ENCODE results near the gene TIMM44.
A peak's percentile ranks its signal among the peaks of the same experiment; 100 is the strongest.

TIMM44 gene, protein sequence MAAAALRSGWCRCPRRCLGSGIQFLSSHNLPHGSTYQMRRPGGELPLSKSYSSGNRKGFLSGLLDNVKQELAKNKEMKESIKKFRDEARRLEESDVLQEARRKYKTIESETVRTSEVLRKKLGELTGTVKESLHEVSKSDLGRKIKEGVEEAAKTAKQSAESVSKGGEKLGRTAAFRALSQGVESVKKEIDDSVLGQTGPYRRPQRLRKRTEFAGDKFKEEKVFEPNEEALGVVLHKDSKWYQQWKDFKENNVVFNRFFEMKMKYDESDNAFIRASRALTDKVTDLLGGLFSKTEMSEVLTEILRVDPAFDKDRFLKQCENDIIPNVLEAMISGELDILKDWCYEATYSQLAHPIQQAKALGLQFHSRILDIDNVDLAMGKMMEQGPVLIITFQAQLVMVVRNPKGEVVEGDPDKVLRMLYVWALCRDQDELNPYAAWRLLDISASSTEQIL

DNA sequence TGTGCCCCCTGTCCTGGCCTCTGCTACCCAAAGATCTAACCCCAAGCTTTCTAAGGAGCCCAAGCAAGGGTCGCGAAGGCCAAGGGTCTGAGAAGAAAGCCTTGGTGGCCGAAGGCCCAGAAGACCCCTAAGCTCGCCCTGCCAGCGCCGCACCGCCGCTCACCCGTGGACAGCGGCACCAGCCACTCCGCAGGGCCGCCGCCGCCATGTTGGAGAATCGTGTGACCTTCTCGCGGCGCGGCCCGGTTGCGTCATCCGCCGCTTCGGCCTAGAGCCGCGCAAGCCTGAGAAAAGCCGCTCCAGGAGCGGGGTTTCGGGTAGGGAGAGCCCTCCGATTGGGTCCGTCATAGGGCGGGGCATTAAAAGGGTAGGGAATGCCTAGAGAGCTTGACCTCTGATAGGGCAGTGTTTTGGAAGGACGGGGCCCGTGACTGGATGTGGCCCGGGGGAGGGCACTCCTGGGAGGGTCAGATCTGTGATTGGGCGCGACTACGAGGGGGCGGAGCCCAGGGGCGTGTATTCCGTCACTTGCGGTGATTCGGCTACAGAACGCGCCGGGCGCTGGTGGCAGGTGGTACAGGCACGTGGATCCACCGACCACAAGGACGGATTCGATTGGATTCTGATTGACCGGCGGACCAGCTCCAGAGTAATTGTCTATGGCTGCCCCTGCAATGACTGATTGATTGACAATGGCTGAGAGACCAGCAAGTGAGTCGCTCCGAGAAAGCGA, at the start of gene TIMM44:
Gene TIMM44, minus strand, starts transcription at position 223 of the 733 bp plus-strand sequence. Its CDS starts 15 bp downstream, at position 208.
- TF ChIP-seq, protein P1, sequence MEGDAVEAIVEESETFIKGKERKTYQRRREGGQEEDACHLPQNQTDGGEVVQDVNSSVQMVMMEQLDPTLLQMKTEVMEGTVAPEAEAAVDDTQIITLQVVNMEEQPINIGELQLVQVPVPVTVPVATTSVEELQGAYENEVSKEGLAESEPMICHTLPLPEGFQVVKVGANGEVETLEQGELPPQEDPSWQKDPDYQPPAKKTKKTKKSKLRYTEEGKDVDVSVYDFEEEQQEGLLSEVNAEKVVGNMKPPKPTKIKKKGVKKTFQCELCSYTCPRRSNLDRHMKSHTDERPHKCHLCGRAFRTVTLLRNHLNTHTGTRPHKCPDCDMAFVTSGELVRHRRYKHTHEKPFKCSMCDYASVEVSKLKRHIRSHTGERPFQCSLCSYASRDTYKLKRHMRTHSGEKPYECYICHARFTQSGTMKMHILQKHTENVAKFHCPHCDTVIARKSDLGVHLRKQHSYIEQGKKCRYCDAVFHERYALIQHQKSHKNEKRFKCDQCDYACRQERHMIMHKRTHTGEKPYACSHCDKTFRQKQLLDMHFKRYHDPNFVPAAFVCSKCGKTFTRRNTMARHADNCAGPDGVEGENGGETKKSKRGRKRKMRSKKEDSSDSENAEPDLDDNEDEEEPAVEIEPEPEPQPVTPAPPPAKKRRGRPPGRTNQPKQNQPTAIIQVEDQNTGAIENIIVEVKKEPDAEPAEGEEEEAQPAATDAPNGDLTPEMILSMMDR (IDR thresholded peaks at IDR 0.05): no peak
- DNase-seq (ENCODE audit: low spot score): peak; percentile 100
- peak within 1 kb of the TSS; percentile 94 for H3K4me3 ChIP-seq
- peak within 1 kb of the TSS; percentile 95 to 96 for H3K27ac ChIP-seq

DNA sequence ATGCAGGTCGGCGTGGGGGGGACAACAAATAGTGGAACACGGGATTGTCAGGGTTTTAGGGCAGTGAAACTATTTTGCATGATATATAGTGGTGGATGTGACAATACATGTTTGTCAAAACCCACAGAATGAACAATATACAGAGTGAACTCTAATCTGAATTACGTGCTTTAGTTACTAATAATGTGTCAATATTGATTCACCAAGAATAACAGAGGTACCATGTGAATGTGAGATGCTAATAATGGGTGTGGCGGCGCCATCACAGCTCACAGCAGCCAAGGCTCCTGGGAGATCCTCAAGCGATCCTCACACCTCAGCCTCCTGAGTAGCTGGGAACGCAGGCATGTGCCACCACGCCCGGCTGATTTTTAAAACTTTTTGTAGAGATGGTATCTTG, 49.1 kb upstream of the TIMM44 start:
- Histone ChIP-seq H3K27ac (no peak overlapping the region), H3K4me3 (no peak overlapping the region)
- TF ChIP-seq, protein P1 (IDR thresholded peaks at IDR 0.05): no peak
- no peak for DNase-seq (ENCODE audit: low spot score)

DNA sequence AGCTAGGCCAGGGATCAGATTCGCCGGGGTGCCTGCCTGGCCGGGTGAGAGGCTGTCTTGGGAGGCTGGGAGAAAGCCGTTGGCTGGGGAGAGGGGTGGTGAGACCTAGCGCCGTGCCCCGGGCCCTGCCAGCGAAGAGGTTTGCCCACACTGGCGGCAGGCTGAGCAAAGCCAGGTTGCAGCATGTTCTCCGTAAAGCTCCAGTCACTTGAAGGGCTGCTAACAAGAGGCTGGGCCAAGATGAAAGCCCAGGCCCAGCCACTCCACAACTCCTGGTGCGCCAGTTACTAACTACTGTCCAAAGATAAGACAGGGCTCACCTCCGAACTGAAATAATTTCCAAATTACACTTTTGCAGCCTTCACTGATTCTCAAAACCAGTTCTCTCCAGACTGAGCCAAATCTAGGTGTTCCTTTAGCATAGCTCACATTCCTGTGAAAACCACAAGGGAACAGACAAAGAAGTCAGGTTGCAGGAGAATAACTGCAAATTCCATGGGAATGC, 45.7 kb upstream of the TIMM44 start:
- Histone ChIP-seq H3K4me3 (no peak overlapping the region), H3K27ac (no peak overlapping the region)
- TF ChIP-seq, protein P1 (IDR thresholded peaks at IDR 0.05): no peak
- DNase-seq (ENCODE audit: low spot score): no peak

DNA sequence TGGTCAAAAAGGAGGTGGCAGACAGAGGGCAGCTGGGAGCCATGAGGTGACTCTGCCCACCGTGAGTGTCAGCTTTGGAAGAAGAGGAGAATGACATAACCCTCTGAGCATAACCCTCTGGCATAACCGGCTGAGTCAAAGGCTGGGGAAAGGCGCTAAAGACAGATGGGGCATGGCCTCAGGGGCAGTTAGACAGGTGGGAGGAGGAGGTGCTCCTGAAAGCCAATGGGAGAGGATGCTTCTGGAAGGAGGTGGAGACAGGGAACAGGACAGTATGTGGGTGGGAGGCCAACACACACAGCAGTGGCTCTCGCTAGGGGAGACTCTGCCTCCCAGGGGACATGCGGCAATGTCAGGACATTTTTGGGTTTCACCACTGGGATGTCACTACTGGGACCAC, 44.8 kb upstream of the TIMM44 start:
- Histone ChIP-seq H3K27ac (no peak overlapping the region), H3K4me3 (no peak overlapping the region)
- TF ChIP-seq, protein P1 (IDR thresholded peaks at IDR 0.05): no peak
- DNase-seq (ENCODE audit: low spot score): no peak

DNA sequence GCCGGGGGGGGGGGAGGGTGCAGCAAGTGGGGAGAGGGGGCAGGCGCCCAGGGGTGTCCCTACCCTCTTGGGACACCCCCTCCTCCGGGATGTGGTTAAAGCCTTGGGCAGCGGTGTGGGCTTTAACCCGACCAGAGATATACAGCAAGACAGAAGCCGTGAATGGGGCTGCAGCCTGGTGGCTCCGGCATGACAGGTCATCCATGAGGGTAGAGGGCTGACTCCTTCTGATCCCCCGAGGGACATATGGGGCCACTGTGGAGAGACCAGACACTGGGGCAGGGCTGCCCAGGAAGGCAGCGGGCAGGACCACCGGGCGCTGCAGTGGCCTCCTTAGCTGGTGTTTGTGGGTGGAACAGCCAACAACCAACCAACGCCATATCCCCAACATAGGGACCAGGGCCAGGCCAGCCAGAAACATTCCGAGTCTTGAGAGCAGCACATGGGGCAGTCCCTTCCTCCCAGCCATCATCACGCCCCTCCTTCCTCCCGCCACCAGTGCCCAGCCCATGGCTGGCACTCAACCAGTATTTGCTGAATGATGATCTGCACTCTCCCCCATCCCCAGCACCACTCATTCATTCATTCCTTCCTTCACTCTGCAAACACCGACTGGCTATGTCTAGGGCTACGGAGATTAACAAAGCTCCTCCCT, 43.8 kb upstream of the TIMM44 start:
- Histone ChIP-seq H3K27ac (peak overlapping the region in 1 of 2 donors; percentile 15), H3K4me3 (no peak overlapping the region)
- no peak for DNase-seq (ENCODE audit: low spot score)
- TF ChIP-seq, protein P1 (IDR thresholded peaks at IDR 0.05): no peak

DNA sequence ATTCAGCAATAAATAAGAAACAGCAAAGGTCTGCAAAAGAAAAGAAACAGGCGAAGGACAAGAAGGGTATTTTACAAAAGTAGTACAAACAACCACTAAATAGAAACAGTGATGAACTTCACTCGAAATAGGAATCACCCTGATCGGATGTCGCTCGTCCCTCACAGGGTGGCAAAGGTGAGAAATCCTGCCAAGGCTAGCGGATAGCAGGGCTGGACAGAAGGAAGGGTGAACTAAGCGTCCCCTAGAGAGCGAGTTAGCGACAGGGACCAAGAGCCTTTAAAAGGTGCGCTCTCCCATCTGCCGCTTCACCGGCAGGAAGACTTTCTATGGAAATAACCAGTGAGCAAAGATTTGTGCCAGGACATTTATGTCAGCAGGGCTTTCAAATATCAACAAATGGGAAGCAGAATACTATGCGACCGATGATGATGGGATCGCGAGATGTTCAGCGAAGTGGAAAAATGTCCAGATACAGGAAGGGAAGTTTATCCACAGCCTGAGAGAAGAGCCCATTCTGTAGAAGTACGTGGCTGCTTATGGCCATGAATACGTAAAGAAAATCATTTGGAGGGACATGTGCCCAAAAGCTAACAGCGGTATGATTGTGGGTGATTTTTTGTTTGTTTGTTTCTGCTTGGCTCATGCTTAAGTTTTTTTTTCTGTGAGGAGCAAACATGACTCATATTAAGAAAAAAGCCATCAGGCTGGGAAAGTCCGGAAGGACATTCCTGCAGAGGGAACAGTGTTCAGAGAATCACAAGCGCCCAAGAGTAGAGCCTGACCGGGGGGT, 43.1 kb upstream of the TIMM44 start:
- no peak overlapping the region for H3K27ac ChIP-seq
- no peak overlapping the region for H3K4me3 ChIP-seq
- TF ChIP-seq, protein P1 (IDR thresholded peaks at IDR 0.05): no peak
- no peak for DNase-seq (ENCODE audit: low spot score)

Measured in coronary artery (tissue), 2 donors.